NCI-H2196 (cell line): Measurements from ENCODE around the gene CFD.
"Not testable (repeated sequence)": the region's sequence is repeated elsewhere in the genome, so short reads cannot be mapped to it uniquely, and the experiment has no call there.

Experiments
- DNase-seq: peaks from one replicate; lab custom pipeline; 2025; ENCODE audit not compliant: unreplicated experiment; lab: John Stamatoyannopoulos, UW

The CFD gene

DNA sequence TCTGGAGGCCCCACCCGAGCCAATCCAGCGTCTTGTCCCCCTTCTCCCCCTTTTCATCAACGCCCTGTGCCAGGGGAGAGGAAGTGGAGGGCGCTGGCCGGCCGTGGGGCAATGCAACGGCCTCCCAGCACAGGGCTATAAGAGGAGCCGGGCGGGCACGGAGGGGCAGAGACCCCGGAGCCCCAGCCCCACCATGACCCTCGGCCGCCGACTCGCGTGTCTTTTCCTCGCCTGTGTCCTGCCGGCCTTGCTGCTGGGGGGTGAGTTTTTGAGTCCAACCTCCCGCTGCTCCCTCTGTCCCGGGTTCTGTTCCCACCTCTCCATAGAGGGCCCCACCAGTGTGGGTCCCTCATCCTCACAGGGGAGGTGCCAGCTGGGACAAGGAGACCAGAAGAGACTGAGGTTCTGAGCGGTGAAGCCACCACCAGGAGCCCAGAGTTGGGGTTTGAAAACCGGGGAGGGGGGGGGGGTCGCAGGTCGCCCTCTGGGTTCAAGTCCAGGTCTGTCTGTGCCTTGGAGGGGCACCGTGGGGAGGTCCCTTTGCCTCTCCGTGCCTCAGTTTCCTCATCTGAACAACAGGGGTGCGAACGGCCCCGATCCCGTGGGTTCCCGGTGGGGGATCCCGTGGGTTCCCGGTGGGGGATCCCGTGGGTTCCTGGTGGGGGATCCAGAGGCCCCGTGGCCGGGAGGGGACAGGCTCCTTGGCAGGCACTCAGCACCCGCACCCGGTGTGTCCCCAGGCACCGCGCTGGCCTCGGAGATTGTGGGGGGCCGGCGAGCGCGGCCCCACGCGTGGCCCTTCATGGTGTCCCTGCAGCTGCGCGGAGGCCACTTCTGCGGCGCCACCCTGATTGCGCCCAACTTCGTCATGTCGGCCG lies 7.1 kb upstream of the CFD start, which contains the start of gene ELANE:
Gene ELANE, plus strand, starts transcription at position 168 of the 878 bp plus-strand sequence. Its CDS starts 26 bp downstream, at position 194.
- no peak for DNase-seq

DNA sequence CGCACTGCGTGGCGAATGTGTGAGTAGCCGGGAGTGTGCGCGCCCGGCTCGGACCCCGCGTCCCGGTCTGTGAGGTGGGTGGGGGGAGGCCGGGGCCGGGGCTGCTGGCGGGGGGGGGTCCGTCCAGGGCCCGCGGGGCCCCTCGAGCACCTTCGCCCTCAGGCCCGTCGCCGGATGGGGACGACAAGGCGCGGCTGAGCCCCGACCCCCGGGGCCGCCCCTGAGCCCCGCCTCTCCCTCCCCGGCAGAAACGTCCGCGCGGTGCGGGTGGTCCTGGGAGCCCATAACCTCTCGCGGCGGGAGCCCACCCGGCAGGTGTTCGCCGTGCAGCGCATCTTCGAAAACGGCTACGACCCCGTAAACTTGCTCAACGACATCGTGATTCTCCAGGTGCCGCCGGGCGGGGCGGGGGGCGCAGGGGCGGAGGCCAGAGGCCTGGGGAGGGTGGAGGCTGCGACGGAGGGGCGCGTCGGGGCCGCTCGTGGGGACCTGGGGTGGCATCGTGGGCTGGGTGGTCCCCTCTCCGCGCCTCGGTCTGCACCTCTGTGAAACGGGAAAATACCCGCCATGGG lies 6.4 kb upstream of the CFD start:
- DNase-seq: no peak

DNA sequence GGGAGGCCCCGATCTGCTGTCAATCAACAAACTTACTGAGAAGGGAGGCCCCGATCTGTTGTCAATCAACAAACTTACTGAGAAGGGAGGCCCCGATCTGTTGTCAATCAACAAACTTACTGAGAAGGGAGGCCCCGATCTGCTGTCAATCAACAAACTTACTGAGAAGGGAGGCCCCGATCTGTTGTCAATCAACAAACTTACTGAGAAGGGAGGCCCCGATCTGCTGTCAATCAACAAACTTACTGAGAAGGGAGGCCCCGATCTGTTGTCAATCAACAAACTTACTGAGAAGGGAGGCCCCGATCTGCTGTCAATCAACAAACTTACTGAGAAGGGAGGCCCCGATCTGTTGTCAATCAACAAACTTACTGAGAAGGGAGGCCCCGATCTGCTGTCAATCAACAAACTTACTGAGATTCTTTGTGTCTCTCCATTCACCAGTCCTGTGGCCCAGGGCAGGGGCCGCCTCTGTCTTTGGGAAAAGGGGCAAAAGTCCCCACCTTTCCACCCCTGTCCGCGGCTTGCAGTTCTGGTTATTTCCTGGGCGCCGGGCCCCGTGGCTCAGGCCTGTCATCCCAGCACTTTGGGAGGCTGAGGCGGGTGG lies 5.7 kb upstream of the CFD start:
- DNase-seq: not testable (repeated sequence)

DNA sequence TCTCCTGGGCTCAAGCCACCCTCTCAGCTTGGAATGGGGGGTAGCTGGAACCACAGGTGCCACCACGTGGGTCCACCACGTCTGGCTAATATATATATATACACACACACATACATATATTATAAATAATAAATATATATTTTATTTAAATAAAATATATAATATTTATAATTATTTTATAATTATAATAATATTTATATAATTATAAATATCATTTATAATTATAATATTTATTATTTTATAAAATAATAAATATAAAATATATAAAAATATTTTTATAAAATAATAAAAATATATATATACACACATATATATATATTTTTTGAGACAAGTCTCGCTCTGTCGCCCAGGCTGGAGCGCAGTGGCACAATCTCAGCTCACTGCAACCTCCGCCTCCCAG lies 4.9 kb upstream of the CFD start:
- DNase-seq: no peak

DNA sequence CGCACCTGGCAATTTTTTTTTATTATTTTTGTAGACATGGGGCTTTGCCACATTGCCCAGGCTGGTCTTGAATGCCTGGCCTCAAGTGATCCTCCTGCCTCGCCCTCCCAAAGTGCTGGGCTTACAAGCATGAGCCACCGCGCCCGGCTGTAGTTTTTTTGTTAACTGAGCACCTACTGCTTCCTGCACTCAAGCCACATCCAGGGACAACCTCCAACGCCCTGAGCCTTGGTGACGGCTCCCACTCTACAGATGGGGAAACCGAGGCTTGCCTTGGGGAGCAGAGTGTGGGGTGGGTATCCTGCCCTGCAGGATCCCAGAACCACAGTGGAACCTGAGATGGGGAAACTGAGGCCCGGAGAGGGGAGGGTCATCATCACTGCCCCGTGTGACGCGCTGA lies 4.3 kb upstream of the CFD start:
- DNase-seq: no peak

DNA sequence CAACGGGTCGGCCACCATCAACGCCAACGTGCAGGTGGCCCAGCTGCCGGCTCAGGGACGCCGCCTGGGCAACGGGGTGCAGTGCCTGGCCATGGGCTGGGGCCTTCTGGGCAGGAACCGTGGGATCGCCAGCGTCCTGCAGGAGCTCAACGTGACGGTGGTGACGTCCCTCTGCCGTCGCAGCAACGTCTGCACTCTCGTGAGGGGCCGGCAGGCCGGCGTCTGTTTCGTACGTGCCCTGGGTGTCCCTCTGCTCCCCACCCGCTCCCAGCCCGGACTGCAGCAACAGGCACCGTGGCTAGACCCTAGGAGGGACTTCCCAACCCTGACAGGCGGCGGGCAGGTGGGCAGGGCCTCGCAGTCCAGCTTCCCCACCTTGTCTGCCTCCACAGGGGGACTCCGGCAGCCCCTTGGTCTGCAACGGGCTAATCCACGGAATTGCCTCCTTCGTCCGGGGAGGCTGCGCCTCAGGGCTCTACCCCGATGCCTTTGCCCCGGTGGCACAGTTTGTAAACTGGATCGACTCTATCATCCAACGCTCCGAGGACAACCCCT lies 3.8 kb upstream of the CFD start:
- DNase-seq: no peak

DNA sequence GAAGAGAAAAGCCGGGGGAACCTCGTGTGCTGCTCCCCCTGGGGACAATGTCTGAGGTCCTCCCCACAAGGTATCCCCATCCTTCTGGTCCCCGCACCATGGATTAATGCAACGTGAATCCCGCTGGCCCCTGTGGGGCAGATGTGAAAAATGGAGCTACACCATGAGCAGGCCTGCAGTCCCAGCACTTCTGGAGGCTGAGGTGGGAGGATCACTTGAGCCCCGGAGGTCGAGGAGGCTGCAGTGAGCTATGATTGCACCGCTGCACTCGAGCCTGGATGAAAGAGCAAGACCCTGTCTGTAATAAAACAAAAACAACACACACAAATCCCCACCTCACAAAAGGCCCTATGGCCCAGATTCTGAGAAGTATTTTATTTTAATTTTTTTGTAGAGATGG lies 1.2 kb upstream of the CFD start:
- no peak for DNase-seq

DNA sequence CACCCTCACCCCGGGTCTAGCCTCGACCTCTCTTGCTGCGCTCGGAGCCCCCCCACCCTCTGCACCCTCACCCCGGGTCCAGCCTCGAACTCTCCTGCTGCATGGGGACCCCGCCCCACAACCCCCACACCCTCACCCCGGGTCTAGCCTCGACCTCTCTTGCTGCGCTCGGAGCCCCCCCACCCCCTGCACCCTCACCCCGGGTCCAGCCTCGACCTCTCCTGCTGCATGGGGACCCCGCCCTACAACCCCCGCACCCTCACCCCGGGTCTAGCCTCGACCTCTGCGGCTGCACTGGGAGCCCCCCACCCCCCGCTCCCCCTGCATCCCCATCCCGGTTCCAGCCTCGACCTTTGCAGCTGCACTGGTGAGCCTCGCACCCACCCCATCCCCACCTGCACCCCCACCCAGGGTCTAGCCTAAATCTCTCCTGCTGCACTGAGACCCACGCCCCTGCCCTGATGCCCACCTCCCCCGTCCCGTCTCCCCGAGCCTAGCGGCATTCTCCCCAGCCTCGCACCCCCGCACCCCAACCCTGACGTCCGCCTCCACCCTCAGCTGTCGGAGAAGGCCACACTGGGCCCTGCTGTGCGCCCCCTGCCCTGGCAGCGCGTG lies 1.8 kb downstream of the CFD start:
- no peak for DNase-seq

DNA sequence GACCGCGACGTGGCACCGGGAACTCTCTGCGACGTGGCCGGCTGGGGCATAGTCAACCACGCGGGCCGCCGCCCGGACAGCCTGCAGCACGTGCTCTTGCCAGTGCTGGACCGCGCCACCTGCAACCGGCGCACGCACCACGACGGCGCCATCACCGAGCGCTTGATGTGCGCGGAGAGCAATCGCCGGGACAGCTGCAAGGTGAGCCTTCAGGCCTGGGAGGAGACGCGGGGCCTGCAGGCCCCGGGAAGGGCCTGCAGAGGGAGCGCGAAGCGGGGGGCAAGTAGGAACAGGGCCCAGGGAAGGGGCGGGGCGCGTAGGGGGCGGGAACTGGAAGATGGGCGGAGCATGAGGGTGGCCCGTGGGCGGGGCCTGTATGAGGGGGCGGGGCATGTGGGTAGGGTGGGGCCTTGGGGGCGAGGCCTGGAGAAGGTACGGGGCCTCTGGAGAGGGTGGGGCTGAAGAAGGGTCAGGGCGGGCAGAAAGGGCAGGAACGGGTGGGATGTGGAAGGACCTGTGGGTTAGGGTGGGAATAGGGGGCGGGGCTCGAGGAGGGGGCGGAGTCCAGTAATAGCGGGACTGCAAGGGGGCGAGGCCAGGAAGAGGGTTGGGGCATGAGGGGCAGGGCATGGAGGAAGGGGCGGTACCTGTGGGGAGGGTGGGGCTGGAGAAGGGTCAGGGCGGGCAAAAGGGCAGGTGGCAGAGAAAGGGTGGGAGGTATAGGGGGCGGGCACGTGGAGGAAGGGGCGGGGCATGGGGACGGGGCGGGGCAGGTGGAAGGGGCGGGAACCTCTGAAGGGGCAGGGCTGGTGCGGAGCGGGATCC lies 2.5 kb downstream of the CFD start:
- DNase-seq: peak; percentile 83

DNA sequence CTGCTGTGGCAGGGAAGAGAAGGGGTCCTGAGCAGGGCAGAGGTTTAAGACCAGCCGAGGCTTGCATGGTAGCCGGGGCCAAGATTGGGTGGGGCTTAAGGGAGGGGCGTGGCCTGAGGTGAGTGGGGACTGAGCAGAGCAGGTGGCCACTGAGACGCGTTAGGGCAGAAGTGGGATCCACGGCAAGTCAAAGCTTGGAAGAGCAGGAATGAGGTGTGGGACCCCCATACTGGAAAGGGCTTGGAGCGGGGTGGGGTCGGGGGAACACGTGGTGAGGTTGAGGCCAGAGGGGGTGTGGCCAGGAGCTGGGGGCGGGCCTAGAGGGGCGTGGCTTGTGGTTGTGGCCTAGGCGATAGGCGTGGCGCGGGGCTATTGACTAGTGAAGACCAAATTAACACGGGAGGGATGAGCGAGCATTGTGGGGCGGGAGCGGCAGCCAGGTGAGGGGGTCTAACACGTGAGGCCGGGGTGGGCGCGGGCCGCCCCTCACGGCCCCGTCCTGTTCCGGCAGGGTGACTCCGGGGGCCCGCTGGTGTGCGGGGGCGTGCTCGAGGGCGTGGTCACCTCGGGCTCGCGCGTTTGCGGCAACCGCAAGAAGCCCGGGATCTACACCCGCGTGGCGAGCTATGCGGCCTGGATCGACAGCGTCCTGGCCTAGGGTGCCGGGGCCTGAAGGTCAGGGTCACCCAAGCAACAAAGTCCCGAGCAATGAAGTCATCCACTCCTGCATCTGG lies 3.3 kb downstream of the CFD start:
- peak; percentile 44 for DNase-seq

DNA sequence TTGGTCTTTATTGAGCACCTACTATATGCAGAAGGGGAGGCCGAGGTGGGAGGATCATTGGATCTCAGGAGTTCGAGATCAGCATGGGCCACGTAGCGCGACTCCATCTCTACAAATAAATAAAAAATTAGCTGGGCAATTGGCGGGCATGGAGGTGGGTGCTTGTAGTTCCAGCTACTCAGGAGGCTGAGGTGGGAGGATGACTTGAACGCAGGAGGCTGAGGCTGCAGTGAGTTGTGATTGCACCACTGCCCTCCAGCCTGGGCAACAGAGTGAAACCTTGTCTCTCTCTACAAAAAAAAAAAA lies 3.8 kb downstream of the CFD start:
- no peak for DNase-seq

DNA sequence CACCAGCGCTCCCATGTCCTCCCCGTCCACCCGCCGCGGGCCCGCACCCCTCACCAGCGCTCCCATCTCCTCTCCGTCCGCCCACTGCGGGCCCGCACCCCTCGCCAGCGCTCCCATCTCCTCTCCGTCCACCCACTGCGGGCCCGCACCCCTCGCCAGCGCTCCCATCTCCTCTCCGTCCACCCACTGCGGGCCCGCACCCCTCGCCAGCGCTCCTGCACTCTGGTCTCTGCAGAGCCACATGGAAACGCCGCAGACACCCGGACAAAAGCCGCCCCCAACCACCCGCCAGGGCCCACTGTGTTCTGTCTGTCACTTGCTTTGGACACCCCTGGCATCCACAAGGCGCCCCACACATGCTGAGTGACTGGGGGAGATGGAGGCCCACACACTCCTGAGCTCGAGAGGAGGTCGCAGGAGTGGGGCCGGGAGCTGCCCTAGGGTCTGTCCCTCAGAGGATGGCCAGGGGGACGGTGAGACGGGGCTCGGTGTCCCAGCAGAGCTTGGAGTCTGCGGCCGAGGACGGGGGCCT lies 7.4 kb downstream of the CFD start:
- DNase-seq: no peak

DNA sequence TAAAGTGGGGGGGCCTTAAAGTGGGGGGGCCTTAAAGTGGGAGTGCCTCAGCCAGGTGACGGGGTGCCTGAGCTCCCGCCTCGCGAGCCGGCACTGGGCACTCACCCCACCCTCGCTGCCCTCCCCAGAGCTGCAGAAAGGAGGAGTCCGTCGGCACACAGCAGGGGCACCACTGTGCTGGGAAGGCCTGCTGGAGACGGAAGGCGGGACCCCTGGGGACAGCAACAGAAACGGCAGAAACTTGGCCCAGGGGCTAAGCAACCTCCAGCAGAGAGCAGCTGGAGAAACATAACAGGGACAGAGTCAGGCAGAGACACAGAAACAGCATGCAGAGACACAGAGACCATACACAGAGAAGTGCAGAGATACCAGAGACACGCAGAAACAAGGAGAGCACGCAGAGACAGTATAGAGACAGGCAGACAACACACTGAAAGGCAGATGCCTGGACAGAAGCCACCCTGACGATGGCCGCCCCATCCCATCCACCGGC lies 7.9 kb downstream of the CFD start:
- no peak for DNase-seq

DNA sequence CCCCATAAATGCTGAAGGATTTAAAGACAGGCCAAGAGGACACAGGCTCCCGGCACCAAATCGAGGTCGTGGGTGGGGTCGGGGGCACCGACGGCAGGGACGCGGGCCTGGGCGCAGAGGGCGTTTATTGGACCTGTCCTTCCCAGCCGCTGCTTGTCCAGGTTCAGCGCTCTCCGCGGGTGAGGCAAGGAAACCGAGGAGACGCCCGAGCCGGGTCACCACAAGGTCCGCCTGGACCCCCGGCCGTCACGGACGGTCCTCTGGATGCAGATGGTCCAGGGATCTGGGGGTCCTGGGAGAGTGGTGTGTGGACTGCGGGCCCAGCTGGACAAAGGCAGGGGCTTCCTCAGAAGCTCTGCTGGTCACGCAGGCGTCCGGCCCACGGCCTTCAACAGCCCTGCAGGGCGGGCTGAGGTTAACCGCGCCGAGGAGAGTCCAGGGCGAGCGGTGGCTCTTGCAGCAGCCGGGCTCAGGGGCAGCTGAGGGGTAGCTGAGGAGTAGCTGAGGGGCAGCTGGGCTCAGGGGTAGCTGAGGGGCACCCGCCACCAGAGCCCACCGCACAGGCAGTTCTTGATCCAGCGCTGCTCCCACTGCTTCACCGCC lies 8.5 kb downstream of the CFD start:
- no peak for DNase-seq

DNA sequence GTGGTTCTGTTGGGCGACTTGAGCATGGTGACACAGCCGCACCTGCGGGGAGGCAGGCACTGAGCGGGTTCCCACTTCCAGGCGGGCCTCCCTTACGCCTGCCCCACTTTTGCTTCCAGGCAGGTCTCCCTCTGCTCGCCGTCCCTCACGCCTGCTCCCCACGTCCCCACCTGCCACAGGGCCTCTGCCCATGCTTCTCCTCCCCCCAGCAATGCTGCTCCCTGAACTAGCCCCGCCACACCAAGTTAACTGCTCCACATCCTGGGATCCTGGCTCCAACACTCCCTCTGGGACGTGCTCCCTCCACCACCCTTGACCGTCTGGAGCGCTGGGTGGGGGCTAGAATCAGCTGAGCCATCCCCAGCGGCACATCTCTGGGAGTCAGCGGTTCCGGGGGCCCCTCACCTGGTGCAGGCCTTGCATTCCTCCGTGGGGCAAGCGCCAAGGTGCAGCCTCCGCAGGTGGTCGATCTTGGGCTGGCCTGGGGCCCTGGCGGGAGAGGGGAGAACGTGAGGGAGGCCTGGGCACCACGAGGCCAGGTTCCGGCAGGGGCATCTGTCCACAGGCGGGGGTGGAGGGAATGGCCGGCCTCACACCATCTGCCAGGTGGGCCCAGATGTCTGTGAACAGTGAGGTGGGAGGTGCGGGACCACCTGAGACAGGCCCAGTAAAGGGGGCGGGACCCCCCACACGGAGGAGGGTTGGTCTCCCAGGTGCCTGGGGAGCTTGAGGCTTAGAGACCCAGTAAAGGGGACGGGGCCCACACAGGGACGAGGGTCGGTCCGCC lies 9.2 kb downstream of the CFD start:
- no peak for DNase-seq

DNA sequence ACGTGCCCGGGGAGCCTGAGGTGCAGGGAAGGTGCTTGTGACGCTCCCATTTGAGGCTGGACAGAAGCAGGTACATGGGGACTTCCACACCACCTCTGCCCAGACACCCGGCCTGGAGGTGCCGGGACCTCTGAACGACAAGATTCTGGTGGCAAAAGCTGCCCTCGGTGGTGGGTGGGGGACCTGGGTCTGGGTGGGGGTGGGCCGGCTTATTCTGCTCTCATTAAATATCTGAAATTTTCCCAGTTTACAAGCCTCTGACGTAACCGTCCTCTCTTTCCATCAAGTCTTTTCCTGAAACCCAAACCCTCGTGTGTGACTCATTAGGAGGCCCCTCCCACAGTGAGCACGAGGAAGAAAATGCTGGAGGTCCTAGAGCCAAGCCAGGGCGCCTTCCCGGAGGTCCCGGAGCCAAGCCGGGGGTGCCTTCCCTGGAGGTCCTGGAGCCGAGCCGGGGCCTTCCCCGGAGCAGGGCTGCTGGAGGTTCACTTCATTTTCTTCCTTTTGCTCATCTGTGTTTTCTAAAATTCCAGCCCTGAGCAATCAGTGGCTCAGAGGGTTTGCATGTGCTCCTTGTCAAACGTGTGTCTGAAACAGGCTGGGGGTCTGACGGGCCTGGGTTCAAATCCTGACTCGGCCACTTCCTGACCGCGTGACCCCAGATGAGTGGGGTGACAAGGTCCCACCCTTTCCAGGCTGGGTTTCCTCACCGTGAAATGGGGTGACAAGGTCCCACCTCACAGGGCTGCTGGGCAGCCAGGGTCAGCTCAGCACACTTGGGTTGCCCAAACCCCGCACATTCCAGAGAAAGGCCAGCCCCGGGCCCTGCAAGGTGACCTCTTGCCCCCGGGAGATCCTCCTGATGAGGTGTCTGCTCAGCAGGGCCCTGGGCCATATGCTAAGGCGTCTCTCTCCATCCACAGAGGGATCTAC lies 10.0 kb downstream of the CFD start:
- peak; percentile 42 for DNase-seq

DNA sequence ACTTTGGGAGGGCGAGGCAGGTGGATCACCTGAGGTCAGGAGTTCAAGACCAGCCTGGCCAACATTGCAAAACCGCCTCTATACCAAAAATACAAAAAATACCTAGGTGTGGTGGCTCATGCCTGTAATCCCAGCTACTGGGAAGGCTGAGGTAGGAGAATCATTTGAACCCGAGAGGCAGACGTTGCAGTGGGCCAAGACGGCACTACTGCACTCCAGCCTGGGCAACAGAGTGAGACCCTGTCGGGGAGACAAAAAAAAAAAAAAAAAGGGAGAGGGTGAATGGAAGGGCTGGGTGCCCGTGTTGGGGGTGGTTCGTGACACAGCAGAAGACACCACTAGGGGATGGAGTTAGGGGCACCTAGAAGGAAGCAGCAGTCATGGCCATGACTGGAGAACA lies 10.8 kb downstream of the CFD start:
- DNase-seq: no peak
